GM18517 (cell line): Measurements from ENCODE around the gene ACOD1.
"Not testable (repeated sequence)": the region's sequence is repeated elsewhere in the genome, so short reads cannot be mapped to it uniquely, and the experiment has no call there.

Experiments
- ATAC-seq: cut with Tn5 transposase; IDR thresholded peaks from one replicate; pipeline ENCODE4 v1.9.1; 2021; ENCODE audit warnings: mild to moderate bottlenecking, moderate library complexity; ENCODE audit not compliant: unreplicated experiment

ACOD1 gene

GRCh38 chr13:76948149-76948548 is at the start of gene ACOD1:
Gene ACOD1 (plus strand): TSS chr13:76948511. CDS start chr13:76948559, 48 bp downstream.
- no peak for ATAC-seq

- not testable (repeated sequence) for ATAC-seq
These were observed 49.2 kb upstream of the ACOD1 start for GRCh38 chr13:76899066-76899465.

DNA sequence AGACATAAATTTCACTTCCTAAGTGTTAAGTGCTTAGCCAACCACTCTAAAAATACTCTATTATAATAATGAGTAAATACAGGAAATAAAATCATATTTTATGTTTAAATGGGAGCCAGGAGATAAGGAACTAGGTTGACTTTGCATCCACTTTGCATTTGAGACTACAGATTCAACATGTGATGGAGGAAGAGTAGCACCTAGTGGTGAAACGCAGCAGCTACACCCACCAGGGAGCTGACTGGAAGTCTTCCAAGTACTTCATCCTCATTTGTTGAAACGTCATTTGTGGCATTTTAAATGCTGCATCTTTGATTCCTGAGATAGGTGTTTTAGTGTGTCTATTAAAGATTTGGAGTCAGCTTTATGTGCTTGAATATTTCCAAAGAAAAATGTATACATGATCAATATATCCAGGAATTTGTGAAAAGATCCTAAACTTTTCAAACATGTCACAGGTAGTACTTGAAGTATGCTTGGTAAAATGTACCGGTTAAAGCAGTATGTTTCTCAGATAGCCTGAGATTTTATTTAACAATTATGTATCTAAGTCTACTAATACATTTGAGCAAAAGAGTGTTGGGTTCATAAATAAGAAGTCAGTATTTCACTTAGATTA is 44.7 kb upstream of the ACOD1 start:
- ATAC-seq: peak; percentile 96

DNA sequence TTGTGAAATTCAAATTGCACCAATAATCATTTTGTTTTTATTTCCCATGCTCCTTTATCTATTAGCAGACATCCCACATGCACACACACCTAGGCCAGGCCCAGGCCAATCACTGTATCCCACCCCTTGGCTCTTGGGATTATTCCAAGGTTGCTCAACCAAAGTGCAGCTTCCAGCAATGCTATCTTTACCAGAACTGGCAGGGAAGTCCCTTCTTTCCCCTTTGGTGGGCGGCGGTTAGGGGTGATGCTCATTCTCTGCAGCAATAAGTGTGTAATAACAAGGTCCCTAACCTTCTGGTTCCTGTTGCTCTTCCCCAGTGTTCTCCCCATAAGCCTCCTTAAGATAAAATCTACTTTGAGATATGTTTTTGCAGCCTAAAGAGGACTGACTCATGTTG is 43.8 kb upstream of the ACOD1 start:
- no peak for ATAC-seq

GRCh38 chr13:76912476-76912875 is 35.8 kb upstream of the ACOD1 start:
- no peak for ATAC-seq

DNA sequence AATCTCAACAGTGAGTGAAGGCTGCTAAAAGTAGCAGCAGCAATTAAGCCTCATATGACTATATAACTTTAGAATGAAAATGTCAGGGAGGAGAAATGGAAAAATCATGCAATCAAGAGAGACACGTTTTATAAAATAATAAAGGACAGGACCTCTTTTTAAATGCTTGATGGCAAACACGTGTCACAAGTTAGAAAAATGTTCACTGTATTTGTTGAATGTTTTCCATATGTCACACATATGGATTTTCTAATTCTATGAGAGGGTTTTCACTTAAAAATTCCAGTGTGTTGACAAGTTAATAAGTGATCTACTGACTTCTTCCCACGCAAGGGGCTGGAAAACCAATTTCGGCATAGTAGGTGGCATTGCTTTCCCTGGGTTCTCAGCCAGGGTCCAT is 34.4 kb upstream of the ACOD1 start:
- no peak for ATAC-seq

DNA sequence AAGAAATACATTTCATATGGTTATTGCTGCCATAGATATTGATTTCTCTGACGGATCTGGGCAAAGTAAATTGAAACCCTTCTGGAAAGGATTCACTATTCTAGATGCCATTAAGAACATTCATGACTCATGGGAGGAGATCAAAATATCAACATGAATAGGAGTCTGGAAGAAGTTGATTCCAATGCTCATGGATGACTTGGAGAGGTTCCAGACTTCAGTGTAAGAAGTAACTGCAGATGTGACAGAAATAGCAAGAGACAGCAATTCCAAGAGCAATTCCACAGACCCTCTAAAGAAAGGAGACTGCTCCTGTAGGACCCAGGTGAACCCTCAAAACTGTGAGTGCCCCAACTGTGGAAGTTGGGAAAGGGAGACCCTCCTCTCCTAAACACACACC is 31.2 kb upstream of the ACOD1 start:
- ATAC-seq: no peak

DNA sequence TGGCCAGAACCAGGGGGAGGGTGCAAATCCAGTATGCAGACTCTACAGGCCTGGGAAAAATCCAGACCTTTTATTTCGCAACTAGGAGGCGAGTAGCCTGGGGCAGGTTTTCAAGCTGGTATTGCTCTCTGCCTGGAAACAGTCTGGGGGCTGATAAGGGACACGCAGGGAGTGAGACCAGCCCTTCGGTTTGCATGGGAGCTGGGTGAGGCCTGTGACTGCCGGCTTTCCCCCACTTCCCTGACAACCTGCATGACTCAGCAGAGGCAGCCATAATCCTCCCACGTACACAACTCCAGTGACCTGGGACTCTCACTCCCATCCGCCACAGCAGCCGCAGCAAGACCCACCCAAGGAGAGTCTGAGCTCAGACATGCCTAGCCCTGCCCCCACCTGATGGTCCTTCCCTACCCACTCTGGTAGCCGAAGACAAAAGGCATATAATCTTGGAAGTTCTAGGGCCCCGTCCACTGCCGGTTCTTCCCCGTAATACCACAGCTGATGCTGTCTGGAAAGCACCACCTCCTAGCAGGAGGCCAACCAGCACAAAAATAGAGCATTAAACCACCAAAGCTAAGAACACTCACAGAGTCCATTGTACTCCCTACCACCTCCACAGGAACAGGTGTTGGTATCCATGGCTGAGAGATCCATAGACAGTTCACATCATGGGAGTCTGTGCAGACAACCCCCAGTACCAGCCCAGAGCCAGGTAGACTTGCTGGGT is 30.4 kb upstream of the ACOD1 start:
- ATAC-seq: not testable (repeated sequence)

DNA sequence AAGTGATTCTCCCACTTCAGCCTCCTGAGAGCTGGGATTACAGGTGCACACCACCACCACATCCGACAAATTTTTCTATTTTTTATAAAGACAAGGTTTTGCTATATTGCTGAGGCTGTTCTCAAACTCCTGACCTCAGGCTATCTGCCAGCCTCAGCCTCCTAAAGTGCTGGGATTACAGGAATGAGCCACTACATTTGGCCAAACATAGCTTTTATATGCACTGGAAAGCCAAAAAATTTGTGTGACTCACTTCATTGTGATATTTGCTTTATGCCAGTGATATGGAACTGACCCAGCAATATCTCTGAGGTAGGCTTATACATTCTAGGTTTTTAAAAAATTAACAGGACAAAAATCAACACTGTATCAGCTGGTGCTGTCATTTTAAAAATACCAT is 26.8 kb upstream of the ACOD1 start:
- ATAC-seq: no peak

DNA sequence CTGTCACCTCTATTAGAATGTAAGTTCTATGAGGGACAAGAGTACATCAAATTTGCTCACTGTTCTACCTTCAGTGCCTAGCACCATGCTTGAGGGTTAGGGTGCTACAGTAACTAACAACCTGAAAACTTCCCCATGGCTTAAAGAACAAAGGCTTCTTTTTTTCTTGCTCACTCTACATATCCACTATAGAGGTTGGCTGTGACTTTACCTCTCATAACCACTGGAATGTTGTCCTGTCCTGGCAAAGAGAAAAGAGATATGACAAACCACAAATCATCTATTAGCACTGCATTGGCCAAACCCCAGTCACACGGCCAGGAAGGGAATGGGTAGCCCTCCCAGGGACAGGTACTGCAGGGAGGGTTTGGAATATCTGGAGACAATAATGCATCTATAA is 23.2 kb upstream of the ACOD1 start:
- no peak for ATAC-seq

GRCh38 chr13:76927955-76928354 is 20.4 kb upstream of the ACOD1 start:
- no peak for ATAC-seq

DNA sequence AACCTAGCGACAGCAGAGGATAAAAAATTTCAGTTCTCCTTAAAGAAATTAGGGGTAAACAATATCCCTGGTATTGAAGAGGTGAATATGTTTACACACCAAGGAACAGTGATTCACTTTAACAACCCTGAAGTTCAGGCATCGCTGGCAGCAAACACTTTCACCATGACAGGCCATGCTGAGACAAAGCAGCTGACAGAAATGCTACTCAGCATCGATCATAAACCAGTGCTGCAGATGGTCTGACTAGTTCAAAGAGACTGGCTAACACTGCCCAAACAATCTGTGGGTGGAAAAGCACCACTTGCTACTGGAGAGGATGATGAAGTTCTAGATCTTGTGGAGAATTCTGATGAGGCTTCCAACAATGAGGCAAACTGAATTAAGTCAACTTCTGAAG is 19.9 kb upstream of the ACOD1 start:
- ATAC-seq: no peak

DNA sequence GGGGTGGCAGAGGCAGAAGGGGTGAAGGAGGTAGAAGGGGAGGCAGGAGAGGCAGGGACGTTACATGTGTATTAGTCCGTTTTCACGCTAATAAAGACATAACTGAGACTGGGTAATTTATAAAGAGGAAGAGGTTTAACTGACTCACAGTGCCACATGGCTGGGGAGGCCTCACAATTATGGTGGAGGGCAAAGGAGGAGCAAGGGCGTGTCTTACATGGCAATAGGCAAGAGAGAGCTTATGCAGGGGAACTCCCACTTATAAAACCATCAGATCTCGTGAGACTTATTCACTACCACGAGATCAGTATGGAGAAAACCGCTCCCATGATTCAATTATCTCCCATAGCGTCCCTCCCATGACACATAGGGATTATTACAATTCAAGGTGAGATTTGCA is 19.0 kb upstream of the ACOD1 start:
- no peak for ATAC-seq

DNA sequence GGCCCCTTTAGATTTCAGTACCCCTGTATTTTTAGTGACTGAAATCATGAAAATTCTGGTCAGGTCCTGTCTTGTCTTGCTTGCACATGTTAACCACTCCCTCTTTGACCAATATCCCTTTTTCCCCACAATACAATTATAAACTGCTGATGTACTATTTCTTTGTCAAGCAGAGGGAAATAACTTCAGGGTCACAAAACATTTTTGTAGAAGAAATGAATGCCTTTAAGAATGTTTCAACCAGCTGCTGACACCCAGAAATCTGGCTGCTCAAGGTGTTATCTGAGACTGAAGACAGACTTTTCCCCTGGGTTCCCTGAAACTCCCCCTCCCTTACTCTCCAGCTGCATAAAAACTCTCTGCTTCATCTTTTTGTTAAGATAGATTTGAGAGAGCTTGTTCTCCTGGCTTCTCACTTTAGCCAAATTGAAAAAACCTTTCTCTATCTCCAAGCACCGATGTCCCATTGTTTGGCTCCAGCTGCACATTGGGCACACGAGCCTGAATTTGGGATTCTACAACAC is 18.4 kb upstream of the ACOD1 start:
- no peak for ATAC-seq

DNA sequence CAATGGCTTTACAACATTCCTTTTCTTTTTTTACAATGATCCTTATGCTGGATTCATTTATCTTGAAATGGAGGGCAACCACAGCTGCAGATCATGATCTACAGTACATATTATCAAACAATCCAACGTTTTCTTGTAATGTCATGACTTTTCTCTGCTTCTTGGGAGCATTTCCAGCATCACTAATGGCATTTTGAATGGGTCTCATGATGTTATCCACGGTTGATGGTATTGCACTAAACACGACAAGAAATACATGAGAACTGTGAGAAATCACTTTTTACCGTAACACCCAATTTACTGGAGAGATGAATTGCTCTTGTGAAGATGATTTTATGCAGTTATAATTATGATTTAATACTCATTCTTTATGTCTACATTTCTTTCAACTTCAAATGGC is 16.2 kb upstream of the ACOD1 start:
- ATAC-seq: no peak

DNA sequence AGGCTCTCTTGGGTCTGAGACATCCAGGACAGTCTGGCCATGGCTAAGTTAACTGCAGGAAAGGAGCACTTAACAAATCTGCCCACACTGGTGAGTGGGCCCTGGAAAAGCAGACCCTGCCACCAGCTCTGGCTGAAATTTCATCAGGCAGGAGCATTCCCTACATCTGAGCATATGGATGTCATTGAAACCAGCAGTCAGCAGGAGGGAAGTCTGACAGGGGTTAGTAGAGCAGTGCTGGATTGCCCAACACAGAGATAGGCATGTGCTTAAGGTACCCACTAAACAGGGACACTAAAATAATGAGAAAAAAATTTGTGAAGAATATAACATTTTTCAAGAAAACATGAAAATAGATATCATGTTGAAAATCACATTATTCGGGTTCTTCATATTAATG is 13.6 kb upstream of the ACOD1 start:
- ATAC-seq: no peak

DNA sequence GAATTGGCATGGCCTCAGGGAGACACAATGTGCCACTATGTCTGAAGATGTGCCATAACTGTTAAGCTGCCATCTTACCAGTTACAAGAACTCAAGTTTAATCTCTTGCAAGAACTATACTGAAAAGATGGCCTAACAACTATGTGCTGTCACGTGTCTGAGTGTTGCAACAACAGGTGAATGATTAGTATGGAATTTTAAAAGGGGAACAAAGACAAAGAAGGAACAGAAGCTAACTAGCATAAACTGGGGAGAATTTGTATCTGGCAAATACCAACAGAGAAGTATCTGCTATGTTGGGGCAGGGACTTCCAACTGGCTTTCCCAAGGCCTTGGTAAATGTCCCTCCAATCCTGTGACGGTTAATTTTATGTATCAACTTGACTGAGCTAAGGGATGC is 11.5 kb upstream of the ACOD1 start:
- ATAC-seq: no peak

DNA sequence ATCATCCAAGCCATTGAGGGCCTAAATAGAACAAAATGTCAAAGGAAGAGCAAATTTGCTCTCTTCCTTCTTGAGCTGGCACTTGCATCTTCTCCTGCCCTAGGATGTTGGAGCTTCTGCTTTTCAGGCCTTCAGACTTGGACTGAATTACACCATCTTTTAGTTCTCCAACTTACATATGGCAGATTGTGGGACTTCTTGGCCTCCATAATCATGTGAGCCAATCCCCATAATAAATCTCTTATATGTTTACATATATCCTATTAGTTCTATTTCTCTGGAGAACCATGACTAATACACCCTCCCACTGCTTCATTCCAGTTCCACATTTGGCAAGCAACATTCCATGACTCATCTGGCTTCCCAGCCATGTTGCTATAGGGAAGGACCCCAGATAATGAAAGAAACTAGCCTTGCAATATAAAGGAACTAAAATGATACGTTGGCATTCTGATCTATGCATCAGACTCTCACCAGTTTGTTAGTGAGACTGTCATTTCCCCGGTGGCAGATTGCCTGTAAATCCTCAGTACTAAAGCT is 11.0 kb upstream of the ACOD1 start:
- ATAC-seq: no peak

DNA sequence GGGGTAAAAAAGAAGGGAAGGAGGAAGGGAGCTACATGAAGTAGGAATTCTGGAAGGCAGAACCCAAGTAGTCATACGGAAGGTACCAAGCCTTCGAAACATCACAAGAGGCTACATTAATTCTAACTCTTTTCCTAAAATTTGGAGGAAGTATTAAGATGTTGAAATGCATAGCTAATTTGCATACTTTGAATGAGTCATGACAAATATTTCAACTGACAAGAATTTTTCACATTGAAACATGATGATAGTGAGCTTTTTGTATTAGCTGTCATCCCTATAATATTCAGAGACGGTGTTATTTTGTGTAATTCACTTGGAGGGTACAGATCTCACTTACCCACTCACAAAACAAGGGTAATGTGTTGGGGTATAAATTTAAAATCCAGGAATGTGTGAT is 9.1 kb upstream of the ACOD1 start:
- no peak for ATAC-seq

DNA sequence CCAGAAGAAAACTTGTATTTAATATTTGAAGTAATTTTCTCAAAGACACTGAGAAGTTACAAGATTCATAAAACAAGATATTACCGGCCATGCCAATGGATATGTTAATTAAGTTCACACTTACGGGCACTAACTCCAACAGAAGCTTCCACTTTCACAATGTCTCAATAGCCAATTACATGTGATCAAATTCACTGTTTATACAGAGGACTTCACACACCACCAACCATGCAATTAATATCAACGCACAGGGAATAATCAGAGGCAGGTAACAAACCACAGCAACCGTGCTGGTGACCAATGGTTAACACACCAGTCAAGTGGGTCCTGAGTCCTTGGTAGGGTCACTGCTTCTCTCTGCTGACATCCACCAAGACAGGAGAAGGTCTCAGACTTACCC is 5.9 kb upstream of the ACOD1 start:
- no peak for ATAC-seq

GRCh38 chr13:76943646-76944045 is 4.7 kb upstream of the ACOD1 start:
- no peak for ATAC-seq

DNA sequence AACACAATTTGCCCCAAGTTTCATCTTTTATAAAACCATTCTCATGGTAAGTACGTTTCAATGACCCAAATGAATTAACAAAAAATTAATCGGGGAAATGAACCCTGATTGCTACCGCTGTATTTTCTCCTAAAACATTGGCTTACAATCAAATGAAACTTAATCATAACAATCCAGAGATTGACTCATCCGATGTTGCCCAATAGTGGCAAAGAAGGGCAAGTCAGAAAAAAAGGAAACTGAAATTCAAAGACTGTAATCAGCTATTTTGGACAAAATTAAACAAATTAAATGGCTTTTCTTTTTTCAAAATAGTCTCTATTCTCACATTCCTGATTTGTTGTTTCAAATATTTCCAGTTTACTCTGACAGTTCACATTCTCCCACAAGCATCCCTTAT is 3.9 kb upstream of the ACOD1 start:
- ATAC-seq: no peak
